Thyroid gland (tissue), 4 donors: ENCODE data around the gene ATRX. TPM values are rescaled to one million over a fixed set of nuclear protein-coding genes. Genes with fewer than 3 reads are reported as not detected.
"Not testable (repeated sequence)": the region's sequence is repeated elsewhere in the genome, so short reads cannot be mapped to it uniquely, and the experiment has no call there.

Source experiments
- DNase-seq, 2 donors: peaks; one replicate each; pipeline ENCODE4 v3.0.0-alpha.2; 2019
- H3K27ac ChIP-seq, 3 donors: fragments of 200-600 bp; sonication (generic); 1 replicate in 2 of 3; 2 replicates in 1 of 3; pipeline ENCODE4 v1.5.1; 2016 to 2019; ENCODE audit warnings: mild to moderate bottlenecking in 1 of 3, moderate library complexity in 1 of 3
- H3K27me3 ChIP-seq: fragments of 200-600 bp; sonication (generic); one replicate; pipeline ENCODE4 v1.5.1; 2019
- H3K36me3 ChIP-seq, 2 donors: fragments of 200-600 bp; sonication (generic); one replicate each; pipeline ENCODE4 v1.5.1; 2016 to 2019
- H3K4me1 ChIP-seq, 2 donors: fragments of 200-600 bp; sonication (generic); one replicate each; pipeline ENCODE4 v1.5.1; 2017 to 2019
- H3K4me3 ChIP-seq, 3 donors: fragments of 200-600 bp; sonication (generic); replicated peaks in 1 of 3; 1 replicate in 2 of 3; 2 replicates in 1 of 3; pipeline ENCODE4 v1.5.1; 2016; ENCODE audit warnings: mild to moderate bottlenecking in 1 of 3
- H3K9me3 ChIP-seq: fragments of 200-600 bp; sonication (generic); one replicate; pipeline ENCODE4 v1.5.1; 2017
- POLR2A ChIP-seq, 2 donors: fragments of 450-650 bp; IDR thresholded peaks; one replicate each; pipeline ENCODE4 v1.6.1; 2017; ENCODE audit warnings: antibody characterized with exemption in 2 of 2, mild to moderate bottlenecking in 2 of 2, moderate library complexity in 1 of 2
- WGBS, 2 donors: methylation state at CpG; one replicate each; pipeline ENCODE4 v1.1.5; 2017; 5-methylcytosine and 5-hydroxymethylcytosine counted together
- intact Hi-C: fragments of 100-400 bp; cut with DNase I; formaldehyde crosslinking; loops from one replicate; pipeline ENCODE4 v1.15.1; 2023
- total RNA-seq, 4 donors: library from RNA; depleted of rRNA; stranded (reverse); fragments of >200 nt; gene quantifications; one replicate each; pipeline ENCODE4 v1.2.3, GENCODE V29; 2016
- TF ChIP-seq, protein P1 (sequence below), 6 experiments: fragments of 200-600 bp in 3 of 6; fragments of 450-650 bp in 3 of 6; sonication (generic) in 3 of 6; IDR thresholded peaks; one replicate each; pipeline ENCODE4 v1.5.1; 2016 to 2019; ENCODE audit warnings: antibody characterized with exemption in 6 of 6, mild to moderate bottlenecking in 2 of 6, inconsistent platforms in 1 of 6, moderate library complexity in 1 of 6

The ATRX gene
- total RNA-seq, 4 donors from 2014 or later, result 96.2 to 211 (median 131) TPM

DNA sequence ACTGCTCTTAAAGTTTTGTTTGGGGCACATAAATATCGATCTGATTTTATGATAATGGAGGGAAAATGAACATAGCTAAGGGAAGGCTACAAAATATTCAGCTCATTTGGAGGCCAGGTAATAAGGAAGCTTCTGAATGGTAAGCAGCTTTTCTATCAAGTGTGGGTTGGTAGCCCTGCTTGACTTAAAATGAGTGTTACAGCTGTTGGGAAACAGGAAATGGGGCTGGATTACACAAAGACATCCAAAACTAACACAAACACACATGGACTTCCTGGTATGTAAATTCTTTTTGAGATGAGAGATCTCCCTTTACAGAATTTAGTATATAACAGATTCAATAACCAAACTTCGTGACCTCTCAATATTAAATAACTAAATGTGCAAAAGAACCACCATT lies 280.8 kb downstream of the ATRX start:
- intact Hi-C loops, result no loop called here
- H3K4me3 ChIP-seq, result no peak overlapping the region
- no peaks in the 10 kb centered on the region for H3K27me3 ChIP-seq
- no peaks in the 10 kb centered on the region for H3K9me3 ChIP-seq
- WGBS, 2 donors, result 91 to 93% methylated on average over 2 of the region's 2 CpGs
- H3K4me1 ChIP-seq, result no peaks in the 10 kb centered on the region
- no peak for TF ChIP-seq POLR2A (IDR thresholded peaks at IDR 0.05)
- TF ChIP-seq, protein P1, sequence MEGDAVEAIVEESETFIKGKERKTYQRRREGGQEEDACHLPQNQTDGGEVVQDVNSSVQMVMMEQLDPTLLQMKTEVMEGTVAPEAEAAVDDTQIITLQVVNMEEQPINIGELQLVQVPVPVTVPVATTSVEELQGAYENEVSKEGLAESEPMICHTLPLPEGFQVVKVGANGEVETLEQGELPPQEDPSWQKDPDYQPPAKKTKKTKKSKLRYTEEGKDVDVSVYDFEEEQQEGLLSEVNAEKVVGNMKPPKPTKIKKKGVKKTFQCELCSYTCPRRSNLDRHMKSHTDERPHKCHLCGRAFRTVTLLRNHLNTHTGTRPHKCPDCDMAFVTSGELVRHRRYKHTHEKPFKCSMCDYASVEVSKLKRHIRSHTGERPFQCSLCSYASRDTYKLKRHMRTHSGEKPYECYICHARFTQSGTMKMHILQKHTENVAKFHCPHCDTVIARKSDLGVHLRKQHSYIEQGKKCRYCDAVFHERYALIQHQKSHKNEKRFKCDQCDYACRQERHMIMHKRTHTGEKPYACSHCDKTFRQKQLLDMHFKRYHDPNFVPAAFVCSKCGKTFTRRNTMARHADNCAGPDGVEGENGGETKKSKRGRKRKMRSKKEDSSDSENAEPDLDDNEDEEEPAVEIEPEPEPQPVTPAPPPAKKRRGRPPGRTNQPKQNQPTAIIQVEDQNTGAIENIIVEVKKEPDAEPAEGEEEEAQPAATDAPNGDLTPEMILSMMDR (IDR thresholded peaks at IDR 0.05), result no peak
- H3K27ac ChIP-seq, result no peak overlapping the region
- DNase-seq, result no peak
- peaks cover 0 to 4% of the 10 kb centered on the region in 2 donors for H3K36me3 ChIP-seq

DNA sequence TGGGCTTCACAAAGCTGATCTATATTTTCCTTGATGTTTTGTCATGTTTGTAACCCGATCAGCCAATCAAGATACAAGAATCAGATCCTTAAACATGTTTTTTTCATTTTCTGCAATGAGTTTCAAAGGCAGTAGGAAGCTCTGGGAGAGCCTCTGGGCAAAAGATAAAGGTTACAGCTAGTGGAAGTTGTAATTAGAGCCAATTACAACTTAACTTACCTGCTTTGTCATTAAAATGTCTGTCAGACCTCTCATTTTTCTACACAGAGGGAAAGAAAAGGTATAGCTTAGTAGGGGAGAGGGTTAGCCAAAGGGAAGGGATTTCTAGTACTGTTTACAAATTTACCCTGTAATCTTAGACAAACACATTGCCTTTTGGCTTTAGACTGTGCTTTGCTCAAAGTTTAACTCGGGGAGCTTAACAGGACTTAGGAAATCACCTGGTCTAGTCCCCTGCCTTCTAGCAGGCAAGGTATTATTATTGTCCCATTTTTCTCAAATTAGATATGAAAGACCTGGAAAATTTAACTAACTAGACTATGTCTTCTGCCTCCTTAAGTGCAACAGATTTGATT lies 283.0 kb downstream of the ATRX start:
- WGBS, 2 donors, result 18 to 36% methylated on average over 2 of the region's 2 CpGs
- TF ChIP-seq POLR2A (IDR thresholded peaks at IDR 0.05), result no peak
- TF ChIP-seq, protein P1 (IDR thresholded peaks at IDR 0.05), result no peak

DNA sequence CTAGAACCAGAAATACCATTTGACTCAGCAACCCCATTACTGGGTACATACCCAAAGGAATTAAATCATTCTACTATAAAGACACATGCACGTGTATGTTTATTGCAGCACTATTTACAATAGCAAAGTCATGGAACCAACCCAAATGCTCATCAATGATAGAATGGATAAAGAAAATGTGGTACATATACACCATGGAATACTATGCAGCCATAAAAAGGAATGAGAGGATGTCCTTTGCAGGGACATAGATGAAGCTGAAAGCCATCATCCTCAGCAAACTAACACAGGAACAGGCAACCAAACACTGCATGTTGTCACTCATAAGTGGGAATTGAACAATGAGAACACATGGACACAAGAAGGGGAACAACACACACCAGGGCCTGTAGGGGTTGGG lies 285.9 kb downstream of the ATRX start:
- H3K27me3 ChIP-seq, H3K4me1 ChIP-seq, H3K9me3 ChIP-seq, intact Hi-C loops, H3K36me3 ChIP-seq, H3K4me3 ChIP-seq, H3K27ac ChIP-seq, DNase-seq: not testable (repeated sequence)
- 91% methylated on average over 1 of the region's 1 CpG for WGBS, 2 donors

More for the DNA sequence above, 283.0 kb downstream of the ATRX start:
- no peak for DNase-seq
- Histone ChIP-seq H3K9me3 (no peaks in the 10 kb centered on the region), H3K4me3 (no peak overlapping the region), H3K4me1 (no peaks in the 10 kb centered on the region), H3K27me3 (no peaks in the 10 kb centered on the region), H3K27ac (no peak overlapping the region), H3K36me3 (no peaks in the 10 kb centered on the region)
- intact Hi-C loops, result no loop called here

DNA sequence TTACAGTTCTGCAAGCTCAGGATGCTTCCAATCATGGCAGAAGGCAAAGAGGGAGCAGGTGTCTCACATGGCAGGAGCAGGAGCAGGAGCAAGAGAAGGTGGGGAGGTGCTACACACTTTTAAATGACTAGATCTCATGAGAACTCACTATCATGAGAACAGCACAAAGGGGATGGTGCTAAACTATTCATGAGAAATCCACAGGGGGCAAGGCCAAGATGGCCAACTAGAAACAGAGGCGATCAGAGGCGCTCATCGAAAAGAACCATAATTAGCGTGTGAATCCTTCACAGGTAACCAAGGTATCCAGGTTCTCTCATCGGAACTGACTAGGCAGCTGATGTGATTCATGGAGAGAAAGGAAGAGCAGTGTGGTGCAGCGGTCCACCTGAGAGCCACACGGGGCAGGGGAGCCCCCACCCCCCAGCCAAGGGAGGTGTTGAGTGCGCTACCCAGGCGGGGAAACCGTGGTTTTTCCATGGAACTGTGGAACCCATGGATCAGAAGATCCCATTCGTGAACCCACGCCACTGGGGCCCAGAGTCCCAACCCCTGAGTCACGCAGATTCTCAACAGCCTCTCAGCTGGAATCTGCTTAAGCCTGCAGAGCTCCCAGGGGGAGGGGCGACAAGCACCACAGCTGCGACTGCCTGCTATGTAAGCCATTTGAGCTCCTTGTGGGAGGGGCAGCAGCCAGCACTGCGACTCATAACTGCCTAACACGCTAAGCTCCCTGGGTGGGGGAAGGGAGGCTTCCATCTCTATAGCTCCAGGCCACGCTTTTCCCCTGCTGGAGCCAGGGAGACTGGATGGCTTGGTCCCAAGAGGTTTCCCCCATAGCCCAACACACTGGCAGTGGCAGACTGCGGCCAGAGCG lies 292.1 kb downstream of the ATRX start:
- WGBS, 2 donors, result 79 to 87% methylated on average over 6 to 9 of the region's 20 CpGs
- no peaks in the 10 kb centered on the region for H3K27me3 ChIP-seq
- no peak for DNase-seq
- H3K4me1 ChIP-seq, result no peaks in the 10 kb centered on the region
- TF ChIP-seq, protein P1 (IDR thresholded peaks at IDR 0.05), result no peak
- no peaks in the 10 kb centered on the region for H3K9me3 ChIP-seq
- H3K36me3 ChIP-seq, result no peaks in the 10 kb centered on the region
- no peak overlapping the region for H3K4me3 ChIP-seq
- no peak overlapping the region for H3K27ac ChIP-seq
- intact Hi-C loops, result no loop called here

DNA sequence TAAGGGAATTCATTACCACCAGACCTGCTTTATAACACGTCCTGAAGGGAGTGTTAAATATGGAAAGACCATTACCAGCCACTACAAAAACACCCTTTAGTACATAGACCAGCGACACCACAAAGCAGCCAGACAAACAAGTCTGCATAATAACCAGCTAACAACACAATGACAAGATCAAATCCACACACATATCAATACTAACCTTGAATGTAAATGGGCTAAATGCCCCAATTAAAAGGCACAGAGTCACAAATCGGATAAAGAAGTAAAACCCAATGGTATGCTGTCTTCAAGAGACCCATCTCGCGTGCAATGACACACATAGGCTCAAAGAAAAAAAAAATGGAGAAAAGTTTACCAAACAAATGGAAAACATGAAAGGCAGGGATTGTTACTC lies 302.0 kb downstream of the ATRX start:
- Histone ChIP-seq H3K9me3 (no peaks in the 10 kb centered on the region), H3K27ac (no peak overlapping the region), H3K4me3 (no peak overlapping the region), H3K27me3 (no peaks in the 10 kb centered on the region), H3K4me1 (no peaks in the 10 kb centered on the region), H3K36me3 (no peaks in the 10 kb centered on the region)
- TF ChIP-seq, protein P1 (IDR thresholded peaks at IDR 0.05), result no peak
- TF ChIP-seq POLR2A (IDR thresholded peaks at IDR 0.05), result no peak
- no peak for DNase-seq
- 81 to 84% methylated on average over 5 of the region's 5 CpGs for WGBS, 2 donors
- intact Hi-C loops, result no loop called here
